IPS DF 4.7 (cell line): Measurements from ENCODE around the gene CHST11.

Experiments
- DNase-seq: peaks from one replicate; pipeline ENCODE4 v3.0.0-alpha.2; 2013; ENCODE audit warnings: low spot score; ENCODE audit errors: extremely low read depth

Gene CHST11

DNA sequence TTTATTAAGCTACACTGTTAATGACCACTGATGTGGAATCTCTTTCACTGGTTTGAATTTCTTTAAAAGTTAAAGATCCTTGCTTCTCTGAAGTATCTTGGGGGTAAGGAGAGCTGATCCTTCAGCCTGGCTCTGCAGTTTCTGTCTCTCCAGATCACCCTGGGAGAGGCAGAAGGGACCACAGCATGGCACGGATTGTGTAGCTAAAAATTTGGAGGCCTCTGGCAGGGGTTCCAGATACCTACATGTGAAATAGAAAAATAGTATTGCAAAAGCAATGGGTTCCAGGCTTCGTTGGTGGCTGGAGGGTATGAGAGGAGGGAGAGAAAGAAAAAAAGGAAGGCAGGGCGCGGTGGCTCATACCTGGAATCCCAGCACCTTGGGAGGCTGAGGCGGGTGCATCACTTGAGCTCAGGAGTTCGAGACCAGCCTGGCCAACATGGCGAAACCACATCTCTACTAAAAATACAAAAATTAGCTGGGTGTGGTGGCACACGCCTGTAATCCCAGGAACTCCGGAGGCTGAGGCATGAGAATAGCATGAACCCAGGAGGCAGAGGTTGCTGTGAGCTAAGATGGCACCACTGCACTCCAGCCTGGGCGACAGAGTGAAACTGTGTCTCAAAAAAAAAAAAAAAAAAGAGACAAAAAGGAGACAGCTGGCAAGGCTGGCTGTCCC is 3.4 kb downstream of the CHST11 start:
- DNase-seq, result no peak

DNA sequence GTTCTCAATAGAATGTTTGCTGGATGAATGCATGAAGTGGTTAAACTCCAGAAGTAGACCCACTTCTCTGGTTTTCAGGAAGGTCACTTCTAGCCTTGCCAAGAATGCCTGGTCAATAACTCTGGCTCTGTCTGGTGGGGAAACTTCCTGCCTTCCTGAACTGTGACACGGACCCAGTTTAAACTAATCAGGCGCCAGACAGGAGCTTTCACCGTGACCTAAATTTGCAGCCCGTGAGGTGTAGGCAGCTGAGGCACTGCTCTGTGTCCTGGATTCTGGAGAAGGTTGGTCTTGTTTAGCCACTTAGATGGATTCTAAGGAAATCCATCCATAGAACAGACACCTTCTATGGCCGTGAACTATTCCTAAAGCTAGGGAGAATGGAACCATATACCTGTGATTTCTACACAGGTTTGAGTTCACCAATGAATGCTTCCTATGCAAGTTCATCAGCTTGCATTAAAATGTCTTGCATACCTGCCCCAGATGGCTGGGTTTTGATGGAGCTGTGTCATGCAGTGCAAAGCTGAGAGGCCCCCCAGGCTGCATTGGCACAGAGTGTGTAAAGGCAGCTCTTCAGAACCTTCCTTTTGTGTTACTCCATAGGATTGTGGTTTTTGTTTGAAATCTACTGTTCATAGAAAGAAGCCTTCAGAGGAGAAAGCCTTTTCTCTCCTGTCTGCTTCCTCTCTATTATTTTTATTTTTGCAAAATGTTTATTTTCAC is 4.4 kb downstream of the CHST11 start:
- DNase-seq, result no peak

DNA sequence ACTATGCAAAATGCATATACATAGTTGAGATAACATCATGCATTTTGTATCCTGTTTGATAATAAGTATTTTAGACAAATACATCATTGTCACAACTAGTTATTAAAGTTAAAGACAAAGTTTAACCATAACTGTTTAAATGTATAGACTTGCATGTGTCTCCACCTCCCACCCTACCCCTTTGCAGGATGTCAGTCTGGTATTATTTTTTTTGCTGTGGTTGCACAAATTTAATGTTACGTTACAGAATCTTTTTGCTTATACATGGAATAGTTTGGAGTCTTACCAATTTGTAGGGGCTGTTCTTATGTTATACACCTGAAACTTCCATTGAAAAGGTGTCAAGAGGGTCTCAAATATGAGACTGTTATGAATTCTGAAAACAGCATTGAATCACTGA is 5.6 kb downstream of the CHST11 start:
- DNase-seq, result no peak

- no peak for DNase-seq
Observed at GRCh38 chr12:104462931-104463339, 6.2 kb downstream of the CHST11 start.

DNA sequence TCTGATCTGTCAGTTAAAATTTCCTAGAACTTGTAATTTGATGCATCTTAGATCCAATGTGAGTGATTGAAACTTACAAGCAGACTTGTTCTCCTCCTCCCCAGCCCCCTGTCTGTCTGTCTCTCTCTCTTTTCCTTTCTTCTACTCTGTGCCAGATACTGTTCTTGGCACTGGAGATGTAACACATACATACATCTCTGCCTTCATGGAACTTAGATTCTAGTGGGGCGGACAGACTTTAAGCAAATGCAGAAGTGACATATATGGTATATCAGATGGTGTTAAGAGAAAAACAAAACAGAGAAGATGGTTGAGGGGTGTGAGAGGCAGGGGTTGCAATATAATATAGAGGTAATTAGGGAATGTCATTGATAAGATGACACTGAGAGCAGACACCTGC is 6.6 kb downstream of the CHST11 start:
- no peak for DNase-seq

- DNase-seq, result no peak
Observed at GRCh38 chr12:104464899-104465298, 8.2 kb downstream of the CHST11 start.

DNA sequence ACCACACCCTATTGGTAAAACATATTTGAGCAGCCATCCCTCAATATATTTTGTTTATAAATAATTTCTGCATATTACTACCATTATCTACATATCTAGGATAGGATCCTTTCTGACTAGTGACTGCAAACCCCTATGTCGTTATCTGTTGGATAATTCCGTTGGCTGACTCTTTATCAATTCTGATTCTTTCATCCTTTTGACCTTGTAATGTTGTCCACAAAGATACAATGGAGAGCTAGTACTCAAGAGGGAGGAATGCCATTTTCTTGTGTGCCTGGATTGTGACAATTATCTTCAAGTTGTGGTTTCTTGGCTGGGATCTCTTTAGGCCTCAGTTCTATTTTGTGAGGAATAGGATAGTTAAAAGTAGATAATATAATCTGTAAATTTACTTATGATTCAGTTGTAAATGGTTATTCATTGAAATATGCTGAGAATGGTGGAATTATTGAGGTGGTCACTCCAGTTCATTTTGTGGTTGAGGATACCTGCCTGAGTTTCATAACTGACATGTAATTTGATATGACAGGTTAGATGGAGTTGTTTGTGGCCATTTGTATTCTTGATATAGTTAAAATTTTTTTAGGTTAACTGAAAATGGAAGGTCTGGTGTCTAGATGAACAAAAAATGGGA is 10.1 kb downstream of the CHST11 start:
- no peak for DNase-seq

GRCh38 chr12:104467346-104467837 is 10.6 kb downstream of the CHST11 start:
- DNase-seq, result no peak

GRCh38 chr12:104468371-104468770 is 11.6 kb downstream of the CHST11 start:
- no peak for DNase-seq

GRCh38 chr12:104469066-104469465 is 12.3 kb downstream of the CHST11 start:
- no peak for DNase-seq

- DNase-seq, result no peak
Observed at GRCh38 chr12:104469523-104469922, 12.8 kb downstream of the CHST11 start.

GRCh38 chr12:104470521-104470920 is 13.8 kb downstream of the CHST11 start:
- no peak for DNase-seq

GRCh38 chr12:104471336-104471735 is 14.6 kb downstream of the CHST11 start:
- no peak for DNase-seq

- no peak for DNase-seq
Observed at GRCh38 chr12:104472748-104473147, 16.0 kb downstream of the CHST11 start.

DNA sequence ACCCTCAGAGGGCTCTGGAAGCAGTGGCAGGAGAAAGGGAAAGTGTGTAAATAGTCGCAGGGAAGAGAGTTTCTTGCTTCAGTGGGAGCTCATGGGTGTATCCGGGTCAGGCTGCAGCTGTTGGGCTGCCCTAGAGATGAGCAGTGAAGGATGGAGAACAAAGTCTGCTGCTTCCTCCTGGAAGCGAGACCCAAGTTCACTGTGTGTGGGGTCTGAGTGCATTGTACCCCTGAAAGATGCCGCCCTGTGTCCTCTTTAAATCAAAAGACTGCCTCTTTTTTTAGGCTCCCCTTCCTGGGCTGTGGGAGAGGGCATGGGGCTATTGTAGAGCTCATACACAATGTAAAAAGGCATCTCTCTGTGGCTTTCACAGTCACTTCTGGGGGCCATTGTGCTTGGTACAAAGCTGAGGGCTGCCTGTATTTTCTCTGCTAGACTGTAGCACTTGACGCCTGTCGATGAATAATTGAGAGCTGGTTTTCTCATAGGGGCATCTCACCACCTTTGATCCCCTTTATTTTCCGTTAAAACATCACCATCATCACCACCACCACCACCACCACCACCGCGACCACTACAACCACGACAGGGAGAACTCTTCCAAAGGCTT is 16.7 kb downstream of the CHST11 start:
- no peak for DNase-seq

GRCh38 chr12:104475271-104475670 is 18.5 kb downstream of the CHST11 start:
- DNase-seq, result no peak

DNA sequence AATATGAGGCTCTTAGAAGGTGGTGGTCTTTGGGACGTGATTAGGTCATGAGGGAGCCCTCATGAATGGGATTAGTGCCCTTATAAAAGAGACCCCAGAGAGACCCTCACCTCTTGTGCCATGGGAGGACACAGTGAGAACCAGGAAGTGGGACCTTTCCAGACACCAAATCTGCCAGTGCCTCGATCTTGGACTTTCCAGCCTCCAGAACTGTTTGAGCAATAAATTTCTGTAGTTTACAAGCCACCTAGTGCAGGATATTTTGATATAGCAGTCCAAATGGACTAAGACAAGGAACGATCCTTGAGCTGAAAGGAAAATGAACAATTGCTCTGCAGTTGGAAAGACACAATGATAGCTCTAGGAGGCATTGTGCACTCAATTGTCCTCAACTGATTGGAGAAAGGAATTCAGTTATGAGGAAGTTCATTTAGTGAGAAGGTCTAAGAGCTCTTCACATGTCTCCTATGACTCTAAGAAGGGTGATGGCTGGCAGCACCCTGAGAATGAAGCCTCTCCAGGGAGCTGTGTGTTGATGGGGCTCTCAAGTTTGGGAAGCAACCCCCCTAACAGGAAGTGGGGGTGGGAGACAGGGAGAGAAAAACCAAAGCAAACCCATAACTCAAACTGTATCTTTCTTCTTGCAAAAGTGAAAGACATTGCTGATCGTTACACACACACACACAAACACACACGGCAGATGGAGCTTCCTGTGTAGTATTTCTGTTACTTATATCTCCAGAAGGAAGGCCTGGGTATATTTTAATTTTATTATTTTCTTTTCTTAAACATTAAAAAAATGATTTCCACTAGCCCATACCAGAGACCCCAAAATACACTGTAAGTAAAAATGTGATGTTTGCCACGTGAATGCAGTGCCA is 21.0 kb downstream of the CHST11 start:
- DNase-seq, result no peak

- DNase-seq, result no peak
Observed at GRCh38 chr12:104478396-104479122, 21.8 kb downstream of the CHST11 start.

GRCh38 chr12:104479123-104479662 is 22.4 kb downstream of the CHST11 start:
- DNase-seq, result no peak

DNA sequence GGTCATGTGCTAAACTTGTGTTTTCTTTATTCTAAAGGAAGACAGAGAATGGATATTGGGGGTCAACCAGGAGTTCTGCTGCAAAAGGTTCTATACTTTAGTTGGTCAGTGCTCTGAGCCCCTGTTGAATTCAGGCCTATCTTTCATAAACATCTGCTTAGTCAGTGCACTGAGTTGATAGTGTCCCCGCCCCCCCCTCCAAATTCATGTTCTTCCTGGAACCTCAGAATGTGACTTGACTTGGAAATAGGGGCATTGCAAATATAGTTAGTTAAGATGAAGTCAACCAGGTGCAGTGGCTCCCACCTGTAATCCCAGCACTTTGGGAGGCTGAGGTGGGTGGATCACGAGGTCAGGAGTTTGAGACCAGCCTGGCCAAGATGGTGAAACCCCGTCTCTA is 23.3 kb downstream of the CHST11 start:
- DNase-seq, result no peak
